GM19468 (cell line): Measurements from ENCODE around the gene EPOP.
A peak's percentile ranks its signal among the peaks of the same experiment; 100 is the strongest.

Experiments used
- ATAC-seq: cut with Tn5 transposase; IDR thresholded peaks from one replicate; pipeline ENCODE4 v1.9.1; 2021; ENCODE audit warnings: mild to moderate bottlenecking, moderate library complexity, moderate number of reproducible peaks; ENCODE audit not compliant: unreplicated experiment; ENCODE audit errors: extremely low read depth

The EPOP gene

GRCh38 chr17:38676706-38677504 is 2.1 kb upstream of the EPOP start:
- peak; percentile 22 for ATAC-seq

- no peak for ATAC-seq
These were observed 576 bp downstream of the EPOP start for GRCh38 chr17:38674014-38674748.

GRCh38 chr17:38673707-38674013 is 1.1 kb downstream of the EPOP start:
- no peak for ATAC-seq

- no peak for ATAC-seq
These were observed 1.7 kb downstream of the EPOP start for GRCh38 chr17:38672788-38673706.

- no peak for ATAC-seq
These were observed 2.6 kb downstream of the EPOP start for GRCh38 chr17:38671939-38672720.

GRCh38 chr17:38669520-38669919 is 5.2 kb downstream of the EPOP start:
- ATAC-seq = no peak

GRCh38 chr17:38667787-38668122 is 7.0 kb downstream of the EPOP start:
- ATAC-seq = no peak

GRCh38 chr17:38667099-38667786 is 7.5 kb downstream of the EPOP start:
- ATAC-seq = no peak

GRCh38 chr17:38663964-38664644 is 10.7 kb downstream of the EPOP start:
- no peak for ATAC-seq

- ATAC-seq = no peak
These were observed 11.5 kb downstream of the EPOP start for GRCh38 chr17:38663125-38663751.

- ATAC-seq = no peak
These were observed 14.4 kb downstream of the EPOP start for GRCh38 chr17:38660097-38661025.

- ATAC-seq = no peak
These were observed 15.3 kb downstream of the EPOP start for GRCh38 chr17:38659415-38659814.

GRCh38 chr17:38658741-38659345 is 15.9 kb downstream of the EPOP start:
- ATAC-seq = no peak

- no peak for ATAC-seq
These were observed 16.7 kb downstream of the EPOP start for GRCh38 chr17:38657824-38658740.

- ATAC-seq = no peak
These were observed 17.6 kb downstream of the EPOP start for GRCh38 chr17:38656959-38657823.
